Measurements from ENCODE around the gene B4GAT1.

B4GAT1 gene

GRCh38 chr11:66309475-66309874 is 38.0 kb downstream of the B4GAT1 start:
- no peak for DNase-seq (ENCODE audit: low read depth in 3 of 3)

- no peak for DNase-seq (ENCODE audit: low read depth in 3 of 3)
Measured at GRCh38 chr11:66302656-66303055, 44.8 kb downstream of the B4GAT1 start.

GRCh38 chr11:66299186-66299585 is 48.2 kb downstream of the B4GAT1 start:
- no peak for DNase-seq (ENCODE audit: low read depth in 3 of 3)

- no peak for DNase-seq (ENCODE audit: low read depth in 3 of 3)
Measured at GRCh38 chr11:66297610-66298009, 49.8 kb downstream of the B4GAT1 start.
